SHP77 treated with DMSO at 0.1 percent for 48 hours (cell line): ENCODE results near the gene OR6J1.
"Not testable (repeated sequence)": the region's sequence is repeated elsewhere in the genome, so short reads cannot be mapped to it uniquely, and the experiment has no call there.

ENCODE experiments used
- DNase-seq: peaks from one replicate; lab custom pipeline; 2025; lab: John Stamatoyannopoulos, UW

The OR6J1 gene

GRCh38 chr14:22606380-22606779 is 37.8 kb downstream of the OR6J1 start:
- DNase-seq = no peak

GRCh38 chr14:22602862-22603261 is 41.3 kb downstream of the OR6J1 start:
- no peak for DNase-seq

GRCh38 chr14:22601996-22602395 is 42.2 kb downstream of the OR6J1 start:
- DNase-seq = no peak

GRCh38 chr14:22601456-22601855 is 42.7 kb downstream of the OR6J1 start:
- DNase-seq = no peak

- no peak for DNase-seq
These were observed 44.1 kb downstream of the OR6J1 start for GRCh38 chr14:22600027-22600426.

- no peak for DNase-seq
These were observed 44.8 kb downstream of the OR6J1 start for GRCh38 chr14:22599349-22599748.

GRCh38 chr14:22598896-22599244 is 45.3 kb downstream of the OR6J1 start:
- DNase-seq = no peak

- peak; percentile 25 for DNase-seq
These were observed 45.9 kb downstream of the OR6J1 start, which contains the start of gene ABHD4 for GRCh38 chr14:22598099-22598895. ABHD4 (plus strand) TSS chr14:22598300; CDS start chr14:22598307, 7 bp downstream.

- DNase-seq = no peak
These were observed 46.4 kb downstream of the OR6J1 start for GRCh38 chr14:22597771-22598098.

- no peak for DNase-seq
These were observed 46.9 kb downstream of the OR6J1 start for GRCh38 chr14:22597265-22597664.

GRCh38 chr14:22596354-22596879 is 47.7 kb downstream of the OR6J1 start:
- no peak for DNase-seq

- DNase-seq = no peak
These were observed 49.9 kb downstream of the OR6J1 start for GRCh38 chr14:22594156-22594716.

GRCh38 chr14:22593601-22594000 is 50.6 kb downstream of the OR6J1 start:
- DNase-seq = no peak

GRCh38 chr14:22593189-22593588 is 51.0 kb downstream of the OR6J1 start:
- no peak for DNase-seq

GRCh38 chr14:22589096-22589839 is 54.9 kb downstream of the OR6J1 start, which contains the start of gene DAD1:
DAD1 (minus strand) TSS chr14:22589224; CDS start chr14:22589157, 67 bp downstream.
- peak; percentile 99 for DNase-seq

- no peak for DNase-seq
These were observed 55.5 kb downstream of the OR6J1 start for GRCh38 chr14:22588526-22589095.

- DNase-seq = not testable (repeated sequence)
These were observed 56.3 kb downstream of the OR6J1 start for GRCh38 chr14:22587677-22588422.

GRCh38 chr14:22587247-22587646 is 56.9 kb downstream of the OR6J1 start:
- DNase-seq = no peak

- DNase-seq = no peak
These were observed 60.2 kb downstream of the OR6J1 start for GRCh38 chr14:22583994-22584393.
